Fibroblast of pulmonary artery (primary cell): ENCODE data around the gene CDK17.
"Not testable (repeated sequence)": the region's sequence is repeated elsewhere in the genome, so short reads cannot be mapped to it uniquely, and the experiment has no call there.

Experiments used
- DNase-seq: peaks from one replicate; pipeline ENCODE4 v3.0.0-alpha.2; 2010; ENCODE audit warnings: low read depth
- H3K4me3 ChIP-seq: replicated peaks from 2 replicates; pipeline ENCODE4 v1.5.1; 2011; ENCODE audit warnings: low read depth, mild to moderate bottlenecking, control low read depth, low read length, moderate library complexity
- CTCF ChIP-seq: IDR thresholded peaks from 2 replicates; pipeline ENCODE4 v1.5.1; 2011; ENCODE audit warnings: mild to moderate bottlenecking, control low read depth, low read length, inconsistent platforms; ENCODE audit errors: missing control alignments

CDK17 gene

DNA sequence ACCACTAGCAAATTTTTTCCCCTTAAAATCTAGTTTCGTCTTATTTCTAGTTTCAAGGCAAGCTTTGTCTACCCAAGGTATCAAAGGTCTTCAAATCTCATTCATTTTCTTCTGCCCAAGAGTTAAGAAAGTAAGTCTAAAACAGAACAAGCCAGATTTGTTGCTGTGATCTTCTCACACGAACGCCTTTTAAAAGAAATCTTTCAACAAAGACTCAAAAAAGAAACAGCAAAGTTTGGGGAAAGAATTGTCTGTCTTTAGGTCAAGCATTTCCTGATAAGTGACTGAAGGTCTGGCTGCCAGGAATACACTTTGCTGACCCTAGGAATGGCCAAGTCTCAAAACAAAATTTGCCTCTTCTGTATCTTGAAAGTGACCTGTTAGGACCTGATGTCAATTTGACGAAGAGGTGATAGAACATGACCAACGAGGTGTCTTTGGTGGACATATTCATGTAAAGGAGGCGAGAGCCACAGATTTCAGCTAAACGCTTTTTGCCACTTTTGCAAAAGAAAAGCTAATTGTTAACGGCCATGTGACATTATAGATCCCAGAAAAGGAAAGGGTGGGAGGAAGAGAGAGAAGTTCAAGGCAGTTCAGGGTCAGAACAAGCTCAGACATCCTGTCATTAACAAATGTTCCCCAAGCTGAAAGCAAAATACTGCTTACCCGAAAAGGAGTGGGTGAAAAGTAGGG is 1.7 kb downstream of the CDK17 start:
- DNase-seq: peak; percentile 47
- no peak for TF ChIP-seq CTCF
- peak overlapping the region; percentile 73 for H3K4me3 ChIP-seq

GRCh38 chr12:96397756-96398423 is 2.3 kb downstream of the CDK17 start:
- H3K4me3 ChIP-seq: peak overlapping the region; percentile 73
- TF ChIP-seq CTCF: no peak
- peak; percentile 46 for DNase-seq

DNA sequence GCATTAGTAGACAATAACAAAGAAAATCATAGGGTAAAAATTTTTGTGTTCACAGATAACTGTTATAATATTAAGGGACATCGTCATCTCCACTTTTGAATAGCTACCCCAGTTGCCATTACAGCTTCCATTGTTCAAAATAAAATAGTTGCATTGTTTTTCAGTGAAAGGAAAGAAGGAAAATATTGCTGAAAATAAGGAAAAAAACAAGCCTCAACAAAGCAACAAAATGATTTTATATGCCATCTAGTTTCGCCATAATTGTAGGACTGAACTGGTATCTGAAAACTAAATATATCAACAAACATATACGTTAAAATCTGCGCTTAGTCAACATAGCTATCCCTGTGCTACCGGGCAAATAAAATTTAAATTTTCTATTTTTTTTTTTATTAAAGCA is 3.3 kb downstream of the CDK17 start:
- peak overlapping the region; percentile 73 for H3K4me3 ChIP-seq
- no peak for DNase-seq
- no peak for TF ChIP-seq CTCF

DNA sequence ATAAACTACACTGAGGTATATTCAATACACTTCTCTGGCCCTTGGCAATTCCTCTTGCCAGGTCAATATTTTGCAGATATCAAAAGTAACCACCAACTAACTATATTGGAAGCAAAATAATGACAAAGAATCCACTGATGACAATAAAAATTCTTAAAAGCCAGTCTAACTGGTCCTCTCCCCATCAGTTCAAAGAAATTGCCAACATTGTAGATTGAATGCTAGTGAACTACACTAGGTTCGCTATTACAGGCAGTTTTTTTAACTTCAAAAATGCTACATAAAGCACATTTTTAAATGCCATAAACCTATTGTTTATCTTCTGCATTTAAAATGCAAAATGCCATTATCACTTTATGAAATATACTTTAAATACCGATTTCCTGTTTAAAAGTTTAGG is 4.0 kb downstream of the CDK17 start:
- H3K4me3 ChIP-seq: peak overlapping the region; percentile 73
- no peak for TF ChIP-seq CTCF
- no peak for DNase-seq

- TF ChIP-seq CTCF: no peak
- DNase-seq: no peak
- H3K4me3 ChIP-seq: no peak overlapping the region
Observed at GRCh38 chr12:96395236-96395635, 5.0 kb downstream of the CDK17 start.

GRCh38 chr12:96393229-96393628 is 7.0 kb downstream of the CDK17 start:
- DNase-seq, H3K4me3 ChIP-seq: not testable (repeated sequence)

DNA sequence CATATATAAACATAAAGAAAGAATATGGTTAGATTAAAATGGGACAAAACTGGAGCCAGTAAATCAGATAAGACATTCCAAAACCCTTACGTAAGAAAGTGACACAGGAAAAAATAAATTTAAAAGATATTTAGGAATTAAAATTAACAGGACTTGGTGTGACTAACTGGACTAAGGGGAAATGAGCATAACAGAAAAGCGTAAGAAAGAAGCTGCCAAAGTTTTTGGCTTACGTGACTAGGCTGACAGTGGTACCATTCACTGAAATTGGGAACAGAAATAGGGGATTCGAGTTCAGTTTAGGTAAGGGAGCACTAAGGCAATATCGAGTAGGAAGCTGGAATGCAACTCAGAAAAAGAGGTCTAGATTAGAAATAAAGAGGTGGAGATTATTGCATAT is 7.8 kb downstream of the CDK17 start:
- no peak for DNase-seq
- no peak for TF ChIP-seq CTCF
- H3K4me3 ChIP-seq: no peak overlapping the region
